ENCODE measurements around the gene GSTO1. TPM values are rescaled to one million over a fixed set of nuclear protein-coding genes. Genes with fewer than 3 reads are reported as not detected.

GSTO1 gene
- total and polyA plus RNA-seq, 2 of the 13 experiments (the other 11 are each of a cell fraction or from before 2014, with no cell fraction given), result 228 to 300 TPM

DNA sequence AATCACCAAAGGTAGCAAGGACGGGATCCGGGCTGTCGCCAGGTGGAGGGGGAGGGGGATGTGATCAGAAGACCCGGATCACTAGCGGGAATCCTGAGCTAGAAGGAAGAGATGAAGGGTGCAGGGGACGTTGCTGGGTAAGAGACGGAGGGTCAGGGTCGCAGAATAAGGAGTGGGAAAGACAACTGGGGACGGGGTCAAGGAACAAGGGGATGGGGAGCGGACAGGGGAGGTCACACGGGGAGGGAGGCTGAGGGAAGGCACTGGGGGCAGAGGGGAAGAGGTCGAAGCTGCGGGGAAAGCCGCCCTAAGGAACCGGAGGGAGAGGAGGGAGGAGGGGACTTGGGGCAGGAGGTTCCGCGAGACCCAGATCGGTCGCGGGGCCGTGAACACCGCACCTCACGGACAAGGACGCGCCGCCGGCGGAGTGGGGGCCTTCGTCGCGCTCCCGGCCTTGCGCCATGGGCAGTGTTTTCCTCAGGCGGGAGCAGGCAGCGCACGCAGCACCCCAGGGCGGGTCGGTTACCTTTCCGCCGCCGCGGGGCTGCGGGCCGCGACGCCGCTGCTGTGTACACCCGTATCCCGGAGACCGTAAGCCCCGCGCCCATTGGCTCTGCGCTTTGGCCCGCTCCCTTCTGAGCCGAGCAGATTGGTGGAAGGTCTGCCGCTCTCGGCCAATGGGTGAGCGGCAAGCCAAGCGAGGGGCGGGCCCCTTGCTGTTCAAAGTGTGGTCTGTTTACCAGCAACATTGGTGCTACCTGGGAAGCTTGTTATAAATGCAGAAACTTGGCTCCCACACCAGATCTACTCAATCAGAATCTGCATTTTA is 22.7 kb upstream of the GSTO1 start, which contains the start of gene CFAP43 (continued):
- TF ChIP-seq NFYB (CRISPR knock-in tag; IDR thresholded peaks at IDR 0.05) (peak; percentile 98), IRF2 (CRISPR knock-in tag; IDR thresholded peaks at IDR 0.05) (peak; percentile 31), NR2F1 (CRISPR knock-in tag; IDR thresholded peaks at IDR 0.05) (no peak), ZNF224 (CRISPR knock-in tag; IDR thresholded peaks at IDR 0.05) (peak; percentile 59; the same call in 1 of the 2 replicates), ZNF619 (CRISPR knock-in tag; IDR thresholded peaks at IDR 0.05) (no peak), AGO2 (optimal IDR thresholded peaks at IDR 0.05; ENCODE audit: low read depth, low read length) (no peak), RARG (CRISPR knock-in tag; IDR thresholded peaks at IDR 0.05; ENCODE audit: low read depth) (no peak), MBD4 (IDR thresholded peaks at IDR 0.05; ENCODE audit: borderline replicate concordance, low read length) (no peak), ZNF234 (CRISPR knock-in tag; conservative IDR thresholded peaks at IDR 0.05) (no peak), ZNF354B (CRISPR knock-in tag; IDR thresholded peaks at IDR 0.05) (no peak), ZNF232 (CRISPR knock-in tag; IDR thresholded peaks at IDR 0.05; ENCODE audit: borderline replicate concordance) (no peak), ZNF431 (CRISPR knock-in tag; IDR thresholded peaks at IDR 0.05; ENCODE audit: borderline replicate concordance, low read depth) (no peak), SOX5 (CRISPR knock-in tag; IDR thresholded peaks at IDR 0.05; ENCODE audit: borderline replicate concordance) (no peak), ZSCAN22 (CRISPR knock-in tag; IDR thresholded peaks at IDR 0.05) (no peak), SRY (CRISPR knock-in tag; IDR thresholded peaks at IDR 0.05) (peak; percentile 35; the same call in 1 of the 2 replicates), HNF4A (CRISPR knock-in tag; IDR thresholded peaks at IDR 0.05) (no peak), BORCS8-MEF2B (CRISPR knock-in tag; IDR thresholded peaks at IDR 0.05) (peak; percentile 60; the same call in 1 of the 2 replicates), FOXA3 (CRISPR knock-in tag; IDR thresholded peaks at IDR 0.05) (peak; percentile 88), ZNF749 (CRISPR knock-in tag; IDR thresholded peaks at IDR 0.05; ENCODE audit: borderline replicate concordance) (peak; percentile 66; the same call in 1 of the 2 replicates), ZBTB38 (CRISPR knock-in tag; IDR thresholded peaks at IDR 0.05) (no peak), ZNF441 (CRISPR knock-in tag; IDR thresholded peaks at IDR 0.05; ENCODE audit: borderline replicate concordance) (0 out of 2 replicates have a peak, but pooled peaks have one; percentile 7)
- TF ChIP-seq, protein P1, sequence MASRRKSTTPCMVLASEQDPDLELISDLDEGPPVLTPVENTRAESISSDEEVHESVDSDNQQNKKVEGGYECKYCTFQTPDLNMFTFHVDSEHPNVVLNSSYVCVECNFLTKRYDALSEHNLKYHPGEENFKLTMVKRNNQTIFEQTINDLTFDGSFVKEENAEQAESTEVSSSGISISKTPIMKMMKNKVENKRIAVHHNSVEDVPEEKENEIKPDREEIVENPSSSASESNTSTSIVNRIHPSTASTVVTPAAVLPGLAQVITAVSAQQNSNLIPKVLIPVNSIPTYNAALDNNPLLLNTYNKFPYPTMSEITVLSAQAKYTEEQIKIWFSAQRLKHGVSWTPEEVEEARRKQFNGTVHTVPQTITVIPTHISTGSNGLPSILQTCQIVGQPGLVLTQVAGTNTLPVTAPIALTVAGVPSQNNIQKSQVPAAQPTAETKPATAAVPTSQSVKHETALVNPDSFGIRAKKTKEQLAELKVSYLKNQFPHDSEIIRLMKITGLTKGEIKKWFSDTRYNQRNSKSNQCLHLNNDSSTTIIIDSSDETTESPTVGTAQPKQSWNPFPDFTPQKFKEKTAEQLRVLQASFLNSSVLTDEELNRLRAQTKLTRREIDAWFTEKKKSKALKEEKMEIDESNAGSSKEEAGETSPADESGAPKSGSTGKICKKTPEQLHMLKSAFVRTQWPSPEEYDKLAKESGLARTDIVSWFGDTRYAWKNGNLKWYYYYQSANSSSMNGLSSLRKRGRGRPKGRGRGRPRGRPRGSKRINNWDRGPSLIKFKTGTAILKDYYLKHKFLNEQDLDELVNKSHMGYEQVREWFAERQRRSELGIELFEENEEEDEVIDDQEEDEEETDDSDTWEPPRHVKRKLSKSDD (CRISPR knock-in tag; IDR thresholded peaks at IDR 0.05; ENCODE audit: low read depth), result no peak
- TF ChIP-seq, protein P2, sequence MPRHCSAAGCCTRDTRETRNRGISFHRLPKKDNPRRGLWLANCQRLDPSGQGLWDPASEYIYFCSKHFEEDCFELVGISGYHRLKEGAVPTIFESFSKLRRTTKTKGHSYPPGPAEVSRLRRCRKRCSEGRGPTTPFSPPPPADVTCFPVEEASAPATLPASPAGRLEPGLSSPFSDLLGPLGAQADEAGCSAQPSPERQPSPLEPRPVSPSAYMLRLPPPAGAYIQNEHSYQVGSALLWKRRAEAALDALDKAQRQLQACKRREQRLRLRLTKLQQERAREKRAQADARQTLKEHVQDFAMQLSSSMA (CRISPR knock-in tag; IDR thresholded peaks at IDR 0.05), result no peak
- TF ChIP-seq, protein P3, sequence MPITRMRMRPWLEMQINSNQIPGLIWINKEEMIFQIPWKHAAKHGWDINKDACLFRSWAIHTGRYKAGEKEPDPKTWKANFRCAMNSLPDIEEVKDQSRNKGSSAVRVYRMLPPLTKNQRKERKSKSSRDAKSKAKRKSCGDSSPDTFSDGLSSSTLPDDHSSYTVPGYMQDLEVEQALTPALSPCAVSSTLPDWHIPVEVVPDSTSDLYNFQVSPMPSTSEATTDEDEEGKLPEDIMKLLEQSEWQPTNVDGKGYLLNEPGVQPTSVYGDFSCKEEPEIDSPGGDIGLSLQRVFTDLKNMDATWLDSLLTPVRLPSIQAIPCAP (CRISPR knock-in tag; IDR thresholded peaks at IDR 0.05; ENCODE audit: low read depth), result no peak
- TF ChIP-seq, protein P4, sequence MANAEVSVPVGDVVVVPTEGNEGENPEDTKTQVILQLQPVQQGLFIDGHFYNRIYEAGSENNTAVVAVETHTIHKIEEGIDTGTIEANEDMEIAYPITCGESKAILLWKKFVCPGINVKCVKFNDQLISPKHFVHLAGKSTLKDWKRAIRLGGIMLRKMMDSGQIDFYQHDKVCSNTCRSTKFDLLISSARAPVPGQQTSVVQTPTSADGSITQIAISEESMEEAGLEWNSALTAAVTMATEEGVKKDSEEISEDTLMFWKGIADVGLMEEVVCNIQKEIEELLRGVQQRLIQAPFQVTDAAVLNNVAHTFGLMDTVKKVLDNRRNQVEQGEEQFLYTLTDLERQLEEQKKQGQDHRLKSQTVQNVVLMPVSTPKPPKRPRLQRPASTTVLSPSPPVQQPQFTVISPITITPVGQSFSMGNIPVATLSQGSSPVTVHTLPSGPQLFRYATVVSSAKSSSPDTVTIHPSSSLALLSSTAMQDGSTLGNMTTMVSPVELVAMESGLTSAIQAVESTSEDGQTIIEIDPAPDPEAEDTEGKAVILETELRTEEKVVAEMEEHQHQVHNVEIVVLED (CRISPR knock-in tag; IDR thresholded peaks at IDR 0.05; ENCODE audit: borderline replicate concordance), result peak; percentile 78

Data from HepG2 (cell line).